ENCODE measurements around the gene PLPPR4.

PLPPR4 gene

DNA sequence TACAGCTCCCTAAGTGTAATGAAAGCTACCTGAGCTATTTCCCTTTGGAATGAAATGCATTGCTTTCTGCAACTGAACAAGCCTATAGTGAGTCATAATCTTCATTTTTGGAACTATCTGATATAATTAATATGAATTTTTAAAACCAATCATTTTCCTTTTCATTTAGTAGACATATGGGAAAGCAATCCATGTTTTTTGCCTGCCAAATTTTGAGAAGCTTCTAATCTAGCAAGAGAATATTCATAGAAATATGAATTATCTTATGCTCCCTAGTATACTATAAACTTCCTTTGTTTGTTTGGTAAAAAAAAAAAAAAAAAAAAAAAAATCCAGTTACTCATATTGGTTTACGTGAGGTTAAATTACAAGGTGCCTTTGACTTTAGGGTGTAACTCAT is 68.3 kb downstream of the PLPPR4 start:
- TF ChIP-seq, protein P1, sequence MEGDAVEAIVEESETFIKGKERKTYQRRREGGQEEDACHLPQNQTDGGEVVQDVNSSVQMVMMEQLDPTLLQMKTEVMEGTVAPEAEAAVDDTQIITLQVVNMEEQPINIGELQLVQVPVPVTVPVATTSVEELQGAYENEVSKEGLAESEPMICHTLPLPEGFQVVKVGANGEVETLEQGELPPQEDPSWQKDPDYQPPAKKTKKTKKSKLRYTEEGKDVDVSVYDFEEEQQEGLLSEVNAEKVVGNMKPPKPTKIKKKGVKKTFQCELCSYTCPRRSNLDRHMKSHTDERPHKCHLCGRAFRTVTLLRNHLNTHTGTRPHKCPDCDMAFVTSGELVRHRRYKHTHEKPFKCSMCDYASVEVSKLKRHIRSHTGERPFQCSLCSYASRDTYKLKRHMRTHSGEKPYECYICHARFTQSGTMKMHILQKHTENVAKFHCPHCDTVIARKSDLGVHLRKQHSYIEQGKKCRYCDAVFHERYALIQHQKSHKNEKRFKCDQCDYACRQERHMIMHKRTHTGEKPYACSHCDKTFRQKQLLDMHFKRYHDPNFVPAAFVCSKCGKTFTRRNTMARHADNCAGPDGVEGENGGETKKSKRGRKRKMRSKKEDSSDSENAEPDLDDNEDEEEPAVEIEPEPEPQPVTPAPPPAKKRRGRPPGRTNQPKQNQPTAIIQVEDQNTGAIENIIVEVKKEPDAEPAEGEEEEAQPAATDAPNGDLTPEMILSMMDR (IDR thresholded peaks at IDR 0.05; ENCODE audit: low read depth, low read length): no peak
- Histone ChIP-seq H3K9me3 (no peaks in the 10 kb centered on the region; the same call in 1 of the 2 replicates), H3K4me1 (peaks cover 3% of the 10 kb centered on the region; the same call in 1 of the 2 replicates), H3K27me3 (no peaks in the 10 kb centered on the region), H3K36me3 (no peaks in the 10 kb centered on the region), H3K4me3 (ENCODE audit: low read depth, low read length) (no peak overlapping the region)
- no peak for DNase-seq

DNA sequence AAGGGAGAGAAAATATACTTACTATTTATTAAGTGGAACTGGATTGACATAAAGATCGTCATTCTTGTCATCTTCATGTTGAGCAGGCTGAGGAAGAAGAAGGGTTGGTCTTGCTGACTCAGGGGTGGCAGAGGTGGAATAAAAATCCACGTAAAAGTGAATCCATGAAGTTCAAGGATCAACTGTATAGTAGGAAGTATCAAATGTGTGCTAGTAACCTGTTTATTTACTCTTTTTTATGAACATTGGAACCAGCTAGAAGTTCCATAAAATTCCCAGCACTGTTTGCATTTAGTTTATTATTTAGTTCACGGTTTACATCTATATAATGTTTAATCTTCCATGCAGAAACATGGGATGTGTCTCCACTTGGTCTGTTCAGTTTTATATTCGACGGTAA is 70.7 kb downstream of the PLPPR4 start:
- Histone ChIP-seq H3K9me3 (no peaks in the 10 kb centered on the region), H3K36me3 (no peaks in the 10 kb centered on the region), H3K4me3 (ENCODE audit: low read depth, low read length) (no peak overlapping the region), H3K27me3 (no peaks in the 10 kb centered on the region), H3K4me1 (peaks cover 3% of the 10 kb centered on the region; the same call in 1 of the 2 replicates)
- TF ChIP-seq, protein P1 (IDR thresholded peaks at IDR 0.05; ENCODE audit: low read depth, low read length): no peak
- no peak for DNase-seq

DNA sequence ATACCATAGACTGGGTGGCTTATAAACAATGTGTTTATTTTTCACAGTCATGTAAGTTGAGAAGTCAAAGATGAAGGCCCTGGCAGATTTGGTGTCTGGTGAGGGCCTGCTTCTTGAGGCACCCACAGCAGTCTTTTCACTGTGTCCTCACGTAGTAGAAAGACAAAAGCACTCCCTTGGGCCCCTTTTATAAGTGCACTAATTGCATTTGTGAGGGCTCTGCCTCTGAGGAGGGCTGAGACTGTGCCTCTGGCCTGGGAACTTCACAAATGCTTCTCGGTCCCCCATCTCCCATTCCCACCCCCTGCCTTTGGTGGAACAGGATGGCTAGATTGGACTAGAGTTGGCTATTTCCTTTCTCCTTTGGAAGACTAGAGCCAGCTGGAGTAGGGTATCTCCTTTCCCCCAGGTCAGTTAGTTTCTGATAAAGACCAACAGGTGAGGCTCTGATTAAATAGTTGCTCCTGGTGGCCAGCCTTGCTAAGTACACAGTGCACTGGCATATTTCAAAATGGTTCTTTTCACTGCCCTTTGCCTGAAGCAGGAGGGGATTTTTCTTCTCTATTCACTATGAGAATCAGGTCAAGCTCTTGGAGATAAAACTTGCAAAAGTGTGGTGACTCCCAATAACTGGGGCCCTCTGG is 82.9 kb downstream of the PLPPR4 start:
- Histone ChIP-seq H3K9me3 (peaks cover 2% of the 10 kb centered on the region; the same call in 1 of the 2 replicates), H3K4me3 (ENCODE audit: low read depth, low read length) (no peak overlapping the region), H3K4me1 (peaks cover 20% of the 10 kb centered on the region), H3K36me3 (no peaks in the 10 kb centered on the region), H3K27me3 (no peaks in the 10 kb centered on the region)
- DNase-seq: peak; percentile 72
- TF ChIP-seq, protein P1 (IDR thresholded peaks at IDR 0.05; ENCODE audit: low read depth, low read length): peak; percentile 54

DNA sequence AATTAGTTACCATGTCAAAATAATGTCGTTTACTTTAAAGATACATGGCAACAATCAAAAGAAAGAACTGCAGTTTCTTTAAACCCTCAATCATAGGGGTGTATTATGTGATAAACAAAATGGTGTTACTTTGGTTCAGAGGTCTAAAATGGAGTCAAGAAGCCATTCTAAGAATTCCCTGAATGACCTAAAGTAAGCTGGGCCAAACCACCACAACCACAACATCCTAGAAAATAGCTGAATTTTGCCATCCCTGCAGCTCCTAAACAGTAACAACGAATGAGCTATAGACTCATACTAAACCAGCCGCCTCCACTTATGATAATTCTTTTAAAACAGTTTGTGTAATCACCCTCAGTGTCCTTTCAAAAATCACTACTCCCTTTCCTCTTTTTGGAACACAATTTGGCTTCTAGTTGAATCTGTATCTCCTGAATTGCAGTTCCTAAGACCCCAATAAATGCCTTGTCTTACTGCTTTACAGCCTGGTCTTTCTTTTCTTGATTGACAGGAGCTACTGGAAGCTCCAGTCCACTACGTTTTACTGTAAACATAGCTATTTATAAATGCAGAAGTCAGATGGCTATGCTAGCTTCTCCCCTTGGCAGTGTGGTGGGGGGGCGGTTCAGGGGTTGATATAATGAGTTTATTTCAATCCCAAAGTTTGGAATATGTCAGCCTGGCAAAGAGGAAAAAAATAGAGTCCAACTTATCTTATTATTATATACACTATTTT is 84.3 kb downstream of the PLPPR4 start:
- H3K9me3 ChIP-seq: no peaks in the 10 kb centered on the region
- H3K4me3 ChIP-seq (ENCODE audit: low read depth, low read length): no peak overlapping the region
- no peak for DNase-seq
- peaks cover 20% of the 10 kb centered on the region for H3K4me1 ChIP-seq
- H3K36me3 ChIP-seq: no peaks in the 10 kb centered on the region
- H3K27me3 ChIP-seq: no peaks in the 10 kb centered on the region
- TF ChIP-seq, protein P1 (IDR thresholded peaks at IDR 0.05; ENCODE audit: low read depth, low read length): no peak

DNA sequence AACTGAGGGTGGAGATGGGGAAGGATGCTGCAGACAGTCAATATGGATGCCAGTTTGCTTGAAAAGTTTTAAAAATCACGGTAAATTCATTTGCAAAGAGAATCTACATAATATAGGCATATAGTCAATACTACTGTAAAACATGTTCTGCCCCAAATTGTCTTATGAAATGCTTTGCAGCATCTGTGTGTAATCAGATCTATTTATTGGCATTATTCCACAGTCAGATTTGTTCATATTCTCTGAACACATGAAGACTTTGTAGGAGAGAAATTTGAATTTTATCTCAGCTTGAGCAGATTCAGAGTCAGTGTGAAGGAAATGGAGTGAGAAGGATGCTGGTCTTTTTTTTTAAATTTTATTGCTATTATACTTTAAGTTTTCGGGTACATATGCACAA is 88.5 kb downstream of the PLPPR4 start:
- H3K9me3 ChIP-seq: no peaks in the 10 kb centered on the region
- no peak for DNase-seq
- H3K4me3 ChIP-seq (ENCODE audit: low read depth, low read length): no peak overlapping the region
- H3K27me3 ChIP-seq: no peaks in the 10 kb centered on the region
- H3K36me3 ChIP-seq: no peaks in the 10 kb centered on the region
- peaks cover 1% of the 10 kb centered on the region for H3K4me1 ChIP-seq
- TF ChIP-seq, protein P1 (IDR thresholded peaks at IDR 0.05; ENCODE audit: low read depth, low read length): no peak

DNA sequence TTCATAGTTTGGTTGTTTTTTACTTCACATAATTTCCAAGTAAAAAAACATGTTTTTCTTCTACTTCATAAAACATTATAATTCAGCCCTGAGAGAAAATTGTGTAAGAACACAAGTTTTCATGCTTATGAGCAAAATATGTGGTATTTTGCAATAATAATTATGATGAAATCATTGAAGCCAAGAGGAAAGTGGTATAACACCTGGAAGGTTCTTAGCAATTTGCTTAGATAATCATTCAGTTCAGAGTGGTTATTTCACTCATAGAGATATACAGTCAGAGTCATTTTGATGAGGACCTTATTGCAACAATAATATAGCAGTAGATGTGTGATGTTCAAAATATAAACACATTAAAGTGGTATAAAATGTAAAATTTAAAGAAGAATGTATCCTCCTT is 94.5 kb downstream of the PLPPR4 start:
- Histone ChIP-seq H3K27me3 (no peaks in the 10 kb centered on the region), H3K4me3 (ENCODE audit: low read depth, low read length) (no peak overlapping the region), H3K9me3 (no peaks in the 10 kb centered on the region), H3K4me1 (peaks cover 22% of the 10 kb centered on the region), H3K36me3 (no peaks in the 10 kb centered on the region)
- TF ChIP-seq, protein P1 (IDR thresholded peaks at IDR 0.05; ENCODE audit: low read depth, low read length): no peak
- no peak for DNase-seq
